Neural cell (in vitro differentiated cells): ENCODE data around the gene SERPINB8.

Experiments
- CTCF ChIP-seq: fragments of 450-650 bp; IDR thresholded peaks from 2 replicates; pipeline ENCODE4 v1.5.1; 2014; ENCODE audit warnings: antibody characterized with exemption, mild to moderate bottlenecking, moderate library complexity; ENCODE audit not compliant: poor library complexity, severe bottlenecking
- EP300 ChIP-seq: fragments of 450-650 bp; conservative IDR thresholded peaks from 2 replicates; pipeline ENCODE4 v1.6.1; 2014; ENCODE audit warnings: antibody characterized with exemption, mild to moderate bottlenecking, moderate library complexity; ENCODE audit not compliant: poor library complexity, severe bottlenecking
- EZH2 ChIP-seq: fragments of 200-600, 300-800 bp; shearing (Covaris generic), sonication (generic); IDR thresholded peaks from 2 replicates; pipeline ENCODE4 v1.6.1; 2014; ENCODE audit warnings: antibody characterized with exemption, low read length, borderline replicate concordance, mild to moderate bottlenecking; ENCODE audit not compliant: insufficient read depth, poor library complexity, severe bottlenecking
- MXI1 ChIP-seq: fragments of 450-650 bp; conservative IDR thresholded peaks from 2 replicates; pipeline ENCODE4 v1.6.1; 2014; ENCODE audit warnings: antibody characterized with exemption, mild to moderate bottlenecking; ENCODE audit not compliant: poor library complexity, severe bottlenecking
- POLR2AphosphoS5 ChIP-seq: IDR thresholded peaks from 2 replicates; pipeline ENCODE4 v1.6.1; 2012
- RAD21 ChIP-seq: fragments of 450-650 bp; conservative IDR thresholded peaks from 2 replicates; pipeline ENCODE4 v1.6.1; 2014; ENCODE audit warnings: antibody characterized with exemption, mild to moderate bottlenecking, moderate library complexity
- REST ChIP-seq: IDR thresholded peaks from 2 replicates; pipeline ENCODE4 v1.6.1; 2012; ENCODE audit warnings: borderline replicate concordance
- SMC3 ChIP-seq: fragments of 450-650 bp; conservative IDR thresholded peaks from 2 replicates; pipeline ENCODE4 v1.6.1; 2014; ENCODE audit warnings: antibody characterized with exemption, mild to moderate bottlenecking, moderate library complexity; ENCODE audit not compliant: poor library complexity
- TAF1 ChIP-seq: IDR thresholded peaks from 2 replicates; pipeline ENCODE4 v1.6.1; 2012; ENCODE audit warnings: low read depth

DNA sequence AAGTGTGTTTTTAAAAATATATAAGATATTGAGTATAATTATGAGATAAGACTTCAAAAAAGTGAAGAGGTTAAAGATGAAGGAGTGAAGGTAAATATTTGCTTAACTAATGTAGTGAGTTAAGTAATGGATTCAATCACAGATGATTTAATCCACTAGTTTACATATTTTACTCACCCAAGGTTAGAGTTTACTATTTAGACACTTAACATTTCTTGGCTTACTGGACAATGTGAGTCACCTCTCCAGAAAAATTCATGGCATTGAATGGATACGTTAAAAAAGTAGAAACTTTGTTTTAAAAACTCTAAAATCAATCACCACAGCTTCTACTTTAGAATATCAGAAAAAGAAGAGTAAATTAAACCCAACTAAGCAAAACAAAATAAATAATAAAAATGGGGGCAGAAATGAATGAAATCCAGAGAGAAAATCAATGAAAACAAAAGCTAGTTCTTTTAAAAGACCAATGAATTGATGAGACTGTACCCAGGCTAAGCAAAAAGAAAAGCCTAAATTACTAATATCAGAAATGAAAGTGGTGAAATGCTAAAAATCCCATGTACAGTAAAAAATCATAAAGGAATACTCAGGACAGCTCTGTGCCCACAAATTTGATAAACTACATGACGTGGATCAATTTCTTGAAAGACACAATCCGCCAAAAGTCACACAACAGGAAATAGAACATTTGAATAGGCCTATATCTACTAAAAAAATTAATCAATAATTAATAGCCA, 22.7 kb upstream of the SERPINB8 start:
- TF ChIP-seq CTCF (no peak), EZH2 (no peak), POLR2AphosphoS5 (no peak), TAF1 (no peak), SMC3 (no peak), REST (no peak), RAD21 (no peak), MXI1 (no peak), EP300 (no peak)
